ENCODE data around the gene ST6GAL1. TPM values are rescaled to one million over a fixed set of nuclear protein-coding genes. Genes with fewer than 3 reads are reported as not detected.

ST6GAL1 gene
- total RNA-seq, 2 experiments from 2014 or later: 84.6 to 99.2 TPM

DNA sequence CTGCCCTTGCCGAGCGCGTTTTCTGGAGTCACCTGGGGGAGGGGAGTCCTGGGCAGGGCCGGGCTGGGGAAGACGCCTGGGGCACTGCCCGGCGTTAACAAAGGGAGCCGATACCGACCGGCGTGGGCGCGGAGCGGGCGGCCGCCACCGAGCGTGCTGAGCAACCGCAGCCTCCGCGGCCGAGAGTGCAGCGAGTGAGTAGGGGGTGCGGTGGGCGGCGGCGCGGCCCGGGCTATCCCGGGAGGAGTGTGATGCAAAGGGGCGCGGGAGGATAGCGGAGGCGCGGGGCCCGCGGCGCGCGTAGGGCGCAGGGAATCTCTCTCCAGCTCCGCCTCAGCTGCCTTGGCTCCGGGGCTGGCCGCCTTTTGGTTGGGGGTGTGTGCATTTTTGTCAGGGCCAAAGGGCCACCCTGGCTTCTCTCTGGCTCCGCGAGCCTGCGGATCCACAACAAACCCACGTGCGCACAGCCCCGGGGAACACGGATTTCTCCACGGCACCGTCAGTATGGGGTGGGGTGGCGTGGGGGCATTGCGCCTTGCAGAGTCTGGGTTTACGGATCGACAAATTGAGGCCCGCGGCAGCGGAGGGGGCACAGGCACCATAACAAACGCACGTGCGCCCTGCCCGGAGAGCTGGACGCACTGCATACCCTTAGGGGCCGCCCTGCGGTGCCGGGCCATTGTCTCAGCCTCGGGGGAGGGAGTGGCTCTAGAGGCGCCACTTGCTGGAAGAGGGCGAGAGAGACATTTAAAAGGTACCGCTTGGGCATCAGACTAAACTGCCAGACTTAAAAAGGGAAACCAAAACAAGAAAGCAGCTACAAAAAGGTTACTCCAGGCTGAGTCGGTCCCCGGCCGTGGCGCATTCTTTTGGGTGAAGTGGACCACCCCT, 560 bp downstream of the ST6GAL1 start:
- ChIA-PET CTCF (interaction anchor here (0.8 to 3.4 kb wide), 15 partner anchors 9 to 234 kb away, joined by 3 to 33 read pairs (median 5); partner anchors contain the start of gene RPL39L), POLR2A (interaction anchor here (0.6 to 5.3 kb wide), 23 partner anchors 8 to 209 kb away, joined by 3 to 39 read pairs (median 4); partner anchors contain the start of genes EIF4A2, RFC4 and RPL39L)
- no peaks in the 10 kb centered on the region for H3K27me3 Mint-ChIP-seq
- peak; percentile 77 for ATAC-seq
- H3K4me3 Mint-ChIP-seq: peak overlapping the region; percentile 97
- intact Hi-C loops (cut with micrococcal nuclease): loop anchor here (2.0 to 5.0 kb wide), 3 partner anchors 48 to 96 kb away; no protein-coding TSS in a partner anchor
- H3K9me3 Mint-ChIP-seq: peaks cover 7% of the 10 kb centered on the region
- H3K27ac Mint-ChIP-seq: peak overlapping the region; percentile 93
- TF ChIP-seq, protein P1, sequence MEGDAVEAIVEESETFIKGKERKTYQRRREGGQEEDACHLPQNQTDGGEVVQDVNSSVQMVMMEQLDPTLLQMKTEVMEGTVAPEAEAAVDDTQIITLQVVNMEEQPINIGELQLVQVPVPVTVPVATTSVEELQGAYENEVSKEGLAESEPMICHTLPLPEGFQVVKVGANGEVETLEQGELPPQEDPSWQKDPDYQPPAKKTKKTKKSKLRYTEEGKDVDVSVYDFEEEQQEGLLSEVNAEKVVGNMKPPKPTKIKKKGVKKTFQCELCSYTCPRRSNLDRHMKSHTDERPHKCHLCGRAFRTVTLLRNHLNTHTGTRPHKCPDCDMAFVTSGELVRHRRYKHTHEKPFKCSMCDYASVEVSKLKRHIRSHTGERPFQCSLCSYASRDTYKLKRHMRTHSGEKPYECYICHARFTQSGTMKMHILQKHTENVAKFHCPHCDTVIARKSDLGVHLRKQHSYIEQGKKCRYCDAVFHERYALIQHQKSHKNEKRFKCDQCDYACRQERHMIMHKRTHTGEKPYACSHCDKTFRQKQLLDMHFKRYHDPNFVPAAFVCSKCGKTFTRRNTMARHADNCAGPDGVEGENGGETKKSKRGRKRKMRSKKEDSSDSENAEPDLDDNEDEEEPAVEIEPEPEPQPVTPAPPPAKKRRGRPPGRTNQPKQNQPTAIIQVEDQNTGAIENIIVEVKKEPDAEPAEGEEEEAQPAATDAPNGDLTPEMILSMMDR (IDR thresholded peaks at IDR 0.05): no peak
- H3K4me1 Mint-ChIP-seq (ENCODE audit: low read depth): peaks cover 30% of the 10 kb centered on the region
- peaks cover 27% of the 10 kb centered on the region for H3K36me3 Mint-ChIP-seq (ENCODE audit: low read depth)
- peak; percentile 73 for DNase-seq

DNA sequence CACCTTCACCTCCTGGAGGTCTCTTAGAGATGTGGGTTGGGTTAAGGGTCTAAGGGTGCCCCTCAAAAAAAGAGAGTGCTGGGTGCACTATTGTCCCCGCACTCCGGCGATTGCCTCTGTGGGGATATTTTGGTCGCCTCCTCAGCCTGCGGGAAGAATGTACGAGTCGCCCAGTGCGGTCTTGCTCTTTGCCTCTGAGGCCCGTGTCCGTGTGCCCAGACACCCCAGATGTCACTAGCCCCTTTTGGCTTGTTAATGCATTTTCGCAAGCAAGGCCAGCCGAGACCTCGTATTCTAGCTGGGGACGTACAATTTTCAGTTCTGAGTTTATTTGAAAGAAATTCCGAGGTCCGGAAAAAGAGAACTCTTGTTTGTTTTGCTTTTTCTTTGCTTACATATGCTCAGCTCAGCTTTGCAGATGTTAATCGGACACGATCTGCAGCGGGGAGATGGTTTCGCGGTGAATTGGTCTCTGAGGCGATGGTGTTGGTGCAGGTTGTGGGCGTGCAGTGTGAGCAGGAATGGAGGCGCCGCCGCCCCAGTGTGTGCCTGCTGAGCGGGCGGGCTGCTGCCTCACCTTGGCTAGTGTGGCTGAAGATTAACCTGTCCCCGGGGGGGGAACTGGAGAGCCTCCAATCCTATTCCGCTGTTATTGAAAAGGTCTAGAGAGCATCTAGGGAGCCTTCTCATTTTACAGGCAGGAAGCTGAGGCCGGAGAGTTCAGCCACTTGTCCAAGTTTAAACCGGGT, 1.4 kb downstream of the ST6GAL1 start:
- POLR2A ChIA-PET: interaction anchor here (0.6 to 5.3 kb wide), 26 partner anchors 9 to 208 kb away, joined by 3 to 39 read pairs (median 5); partner anchors contain the start of genes EIF4A2, RFC4 and RPL39L
- CTCF ChIA-PET: interaction anchor here (0.8 to 3.4 kb wide), 19 partner anchors 8 to 233 kb away, joined by 3 to 33 read pairs (median 5); partner anchors contain the start of gene RPL39L
- H3K4me1 Mint-ChIP-seq (ENCODE audit: low read depth): peaks cover 32% of the 10 kb centered on the region
- intact Hi-C loops (cut with micrococcal nuclease): loop anchor here (2.0 to 5.0 kb wide), 3 partner anchors 49 to 96 kb away; no protein-coding TSS in a partner anchor
- peaks cover 7% of the 10 kb centered on the region for H3K9me3 Mint-ChIP-seq
- peak overlapping the region; percentile 97 for H3K4me3 Mint-ChIP-seq
- H3K36me3 Mint-ChIP-seq (ENCODE audit: low read depth): peaks cover 27% of the 10 kb centered on the region
- peak overlapping the region; percentile 93 for H3K27ac Mint-ChIP-seq
- H3K27me3 Mint-ChIP-seq: no peaks in the 10 kb centered on the region
- ATAC-seq: peak; percentile 46
- DNase-seq: peak; percentile 82
- TF ChIP-seq, protein P1 (IDR thresholded peaks at IDR 0.05): no peak

DNA sequence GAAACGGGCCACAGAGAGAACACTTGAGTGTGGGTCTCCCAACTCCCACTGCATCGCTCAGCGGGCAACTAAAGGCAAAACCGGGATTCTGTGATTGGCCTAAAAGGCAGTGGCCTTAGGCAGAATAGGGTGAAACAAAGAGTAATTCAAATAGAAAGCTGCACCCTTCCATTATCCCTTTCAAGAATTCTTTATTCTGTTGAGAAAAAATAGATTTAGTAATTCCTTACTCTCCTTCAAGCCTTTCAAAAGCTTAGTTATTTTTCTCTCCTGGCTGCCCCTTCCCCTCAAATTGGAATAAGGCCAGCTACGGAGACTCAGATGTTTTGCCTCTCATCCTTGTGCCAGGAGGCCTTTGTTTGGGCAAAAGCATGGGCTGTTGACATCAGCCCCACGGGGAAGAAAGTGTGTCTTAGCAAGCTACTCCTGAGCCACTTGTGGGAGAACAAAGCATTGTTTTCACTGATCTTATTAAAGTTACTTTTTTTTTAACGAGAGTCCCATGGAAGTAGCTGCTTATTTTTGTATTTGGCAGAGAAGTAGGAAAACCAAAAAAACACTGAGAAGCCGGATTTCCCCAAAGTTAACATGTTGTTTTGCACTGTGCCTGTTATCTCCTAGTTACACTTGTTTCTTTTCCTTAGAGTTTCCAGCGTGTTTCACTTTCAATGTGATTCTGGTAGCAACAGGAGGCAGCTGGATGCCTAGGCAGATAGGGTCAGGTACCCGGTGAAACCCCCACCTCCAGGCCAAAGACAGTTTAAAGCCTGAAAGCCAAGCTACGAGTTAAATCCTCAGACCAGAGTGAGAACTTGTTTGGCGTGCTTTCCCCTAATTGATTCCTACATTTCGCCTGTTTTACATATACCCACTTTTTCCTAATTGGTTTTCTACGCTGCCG, 2.2 kb downstream of the ST6GAL1 start:
- ChIA-PET CTCF (interaction anchor here (0.7 to 3.4 kb wide), 15 partner anchors 11 to 233 kb away, joined by 3 to 33 read pairs (median 6); no protein-coding TSS in a partner anchor), POLR2A (interaction anchor here (0.6 to 5.3 kb wide), 20 partner anchors 13 to 207 kb away, joined by 3 to 39 read pairs (median 5); partner anchors contain the start of genes EIF4A2 and RPL39L)
- no peaks in the 10 kb centered on the region for H3K27me3 Mint-ChIP-seq
- ATAC-seq (no peak), DNase-seq (no peak)
- TF ChIP-seq, protein P1 (IDR thresholded peaks at IDR 0.05): no peak
- H3K9me3 Mint-ChIP-seq: peaks cover 7% of the 10 kb centered on the region
- peak overlapping the region; percentile 97 for H3K4me3 Mint-ChIP-seq
- intact Hi-C loops (cut with micrococcal nuclease): loop anchor here (5.0 kb wide), 1 partner anchor 95 kb away; no protein-coding TSS in a partner anchor
- H3K36me3 Mint-ChIP-seq (ENCODE audit: low read depth): peaks cover 32% of the 10 kb centered on the region
- H3K27ac Mint-ChIP-seq: peak overlapping the region; percentile 93
- peaks cover 38% of the 10 kb centered on the region for H3K4me1 Mint-ChIP-seq (ENCODE audit: low read depth)

DNA sequence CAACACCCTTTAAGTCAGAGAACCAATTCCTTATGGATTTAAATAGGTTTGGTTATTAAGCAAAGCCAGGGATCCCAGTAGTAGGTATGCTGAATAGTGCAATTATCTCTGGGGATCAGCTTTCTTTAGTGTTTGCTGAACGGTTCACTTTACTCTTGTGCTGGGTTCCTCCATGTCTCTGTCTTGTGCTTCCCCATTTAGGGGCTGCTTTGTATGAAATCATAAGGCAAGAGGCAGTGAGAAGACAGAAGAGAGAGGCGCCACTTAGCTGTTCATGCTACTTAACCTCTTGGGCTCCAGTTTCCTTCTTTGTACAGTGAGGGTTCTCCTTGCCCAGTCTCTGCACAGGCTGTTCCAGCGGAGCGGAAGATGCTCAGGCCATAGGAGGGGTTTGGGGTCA, 3.5 kb downstream of the ST6GAL1 start:
- peaks cover 36% of the 10 kb centered on the region for H3K36me3 Mint-ChIP-seq (ENCODE audit: low read depth)
- H3K4me1 Mint-ChIP-seq (ENCODE audit: low read depth): peaks cover 46% of the 10 kb centered on the region
- ATAC-seq (no peak), DNase-seq (no peak)
- no peak overlapping the region for H3K4me3 Mint-ChIP-seq
- POLR2A ChIA-PET: interaction anchor here (0.6 to 1.7 kb wide), 3 partner anchors 13 to 19 kb away, joined by 3 to 4 read pairs (median 3); no protein-coding TSS in a partner anchor
- CTCF ChIA-PET: interaction anchor here (1.2 to 2.6 kb wide), 3 partner anchors 12 to 231 kb away, joined by 4 to 8 read pairs (median 6); no protein-coding TSS in a partner anchor
- H3K9me3 Mint-ChIP-seq: peaks cover 2% of the 10 kb centered on the region
- H3K27me3 Mint-ChIP-seq: no peaks in the 10 kb centered on the region
- TF ChIP-seq, protein P1 (IDR thresholded peaks at IDR 0.05): no peak
- no peak overlapping the region for H3K27ac Mint-ChIP-seq
- intact Hi-C loops (cut with micrococcal nuclease): loop anchor here (5.0 kb wide), 1 partner anchor 93 kb away; no protein-coding TSS in a partner anchor

Measured in activated CD8-positive, alpha-beta T cell treated with anti-CD3 and anti-CD28 coated beads for 36 hours (primary cell).